ENCODE data around the gene CTNNB1.
A peak's percentile ranks its signal among the peaks of the same experiment; 100 is the strongest.

CTNNB1 gene

GRCh38 chr3:41198950-41199865, at the start of gene CTNNB1:
CTNNB1 (plus strand) TSS chr3:41199505; CDS start chr3:41224069, 24,564 bp downstream.
- peak; percentile 74 to 88 for DNase-seq (ENCODE audit: low read depth in 2 of 2, low spot score in 1 of 2)

GRCh38 chr3:41155834-41156233, 43.5 kb upstream of the CTNNB1 start:
- DNase-seq (ENCODE audit: low read depth in 2 of 2, low spot score in 1 of 2) = no peak

GRCh38 chr3:41158947-41159346, 40.4 kb upstream of the CTNNB1 start:
- no peak for DNase-seq (ENCODE audit: low read depth in 2 of 2, low spot score in 1 of 2)

DNA sequence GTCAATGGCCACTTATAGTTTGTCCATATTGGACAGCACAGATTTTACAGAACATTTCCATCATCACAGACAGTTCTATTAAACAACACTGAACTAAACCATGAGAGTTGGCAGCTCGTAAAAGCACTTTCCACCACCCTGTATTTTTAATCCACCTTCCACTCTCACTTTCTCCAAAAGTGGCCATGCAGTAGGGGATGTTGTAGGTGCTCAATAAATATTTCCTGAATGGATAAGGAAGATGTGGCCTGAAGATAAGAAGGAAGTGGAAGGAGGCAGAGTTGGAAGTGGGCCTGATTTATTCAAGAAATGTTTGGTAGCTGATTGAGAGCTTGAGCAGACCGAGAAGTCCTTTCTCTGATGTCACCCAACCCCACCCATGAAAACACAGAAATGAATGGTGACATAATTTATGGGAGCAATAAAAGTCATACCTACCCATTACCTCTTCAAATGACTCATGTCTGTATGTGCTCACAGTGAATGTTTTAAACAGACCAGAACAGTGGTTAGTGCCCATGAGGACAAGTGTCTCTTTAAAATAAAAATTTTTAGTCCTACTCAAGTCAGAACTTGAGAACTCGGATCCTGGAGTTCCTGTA, 39.6 kb upstream of the CTNNB1 start:
- DNase-seq (ENCODE audit: low read depth in 2 of 2, low spot score in 1 of 2) = no peak

GRCh38 chr3:41162541-41162940, 36.8 kb upstream of the CTNNB1 start:
- no peak for DNase-seq (ENCODE audit: low read depth in 2 of 2, low spot score in 1 of 2)

DNA sequence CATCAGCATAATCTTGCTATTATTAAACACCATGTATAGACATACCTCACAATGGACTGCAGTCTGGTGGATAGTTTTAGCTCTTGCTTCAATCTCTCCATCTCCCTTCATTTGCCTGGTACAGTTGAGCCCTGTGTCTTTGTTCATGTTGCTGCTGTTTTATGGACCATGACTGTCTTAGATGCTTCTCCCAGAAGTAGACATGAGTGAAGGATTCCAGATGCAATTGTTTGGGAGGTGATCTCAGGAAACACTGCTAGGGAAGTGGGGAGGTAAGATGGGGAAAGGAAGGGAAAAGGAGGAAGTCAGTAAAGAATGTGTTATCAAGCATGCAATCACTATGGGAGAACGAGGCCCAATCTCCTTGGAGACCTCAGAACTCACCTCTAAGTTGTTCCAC, 36.3 kb upstream of the CTNNB1 start:
- no peak for DNase-seq (ENCODE audit: low read depth in 2 of 2, low spot score in 1 of 2)

GRCh38 chr3:41163421-41163820, 35.9 kb upstream of the CTNNB1 start:
- DNase-seq (ENCODE audit: low read depth in 2 of 2, low spot score in 1 of 2) = no peak

DNA sequence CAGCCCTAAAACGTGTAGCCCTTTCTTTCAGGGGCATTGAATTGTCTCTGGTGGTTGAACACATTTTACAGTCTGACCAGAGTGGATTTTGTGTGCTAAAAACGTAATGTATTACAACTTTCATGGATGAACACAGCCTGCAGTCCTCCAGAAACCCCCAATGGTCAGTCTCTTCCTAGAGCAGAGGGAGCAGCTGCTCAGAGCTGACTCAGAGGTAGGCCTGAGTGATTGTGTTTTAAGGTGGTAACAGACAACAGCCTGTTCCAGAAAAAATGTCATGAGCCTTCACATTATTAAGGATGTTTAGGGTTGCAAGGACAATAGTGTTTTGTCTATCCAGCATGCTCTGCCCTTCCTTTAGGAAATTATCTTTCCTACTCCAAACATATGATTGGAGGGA, 34.5 kb upstream of the CTNNB1 start:
- DNase-seq (ENCODE audit: low read depth in 2 of 2, low spot score in 1 of 2) = no peak

- DNase-seq (ENCODE audit: low read depth in 2 of 2, low spot score in 1 of 2) = no peak
Observed at GRCh38 chr3:41167722-41168497, 31.4 kb upstream of the CTNNB1 start.

GRCh38 chr3:41169023-41169422, 30.3 kb upstream of the CTNNB1 start:
- no peak for DNase-seq (ENCODE audit: low read depth in 2 of 2, low spot score in 1 of 2)

- DNase-seq (ENCODE audit: low read depth in 2 of 2, low spot score in 1 of 2) = no peak
Observed at GRCh38 chr3:41173926-41174885, 25.1 kb upstream of the CTNNB1 start.

DNA sequence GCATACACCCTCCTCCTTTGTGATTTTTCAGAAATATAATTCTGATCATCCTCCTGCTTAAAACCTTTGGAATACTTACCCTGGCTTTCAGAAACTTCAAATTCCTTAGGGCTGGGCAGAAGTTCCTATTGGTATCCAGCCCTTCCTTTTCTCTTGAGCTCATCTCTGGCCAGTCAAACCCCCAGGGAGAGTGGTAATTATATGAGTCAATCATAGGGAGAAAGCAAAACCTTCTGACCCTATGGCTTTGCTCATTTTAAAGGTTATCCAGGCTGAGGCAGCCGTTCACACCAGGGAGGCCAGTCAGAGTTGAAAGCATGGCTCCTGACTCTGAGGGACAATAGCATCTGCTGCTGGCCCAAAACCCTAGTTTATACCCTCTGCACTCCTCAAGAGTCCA, 23.9 kb upstream of the CTNNB1 start:
- no peak for DNase-seq (ENCODE audit: low read depth in 2 of 2, low spot score in 1 of 2)

GRCh38 chr3:41176596-41176995, 22.7 kb upstream of the CTNNB1 start:
- DNase-seq (ENCODE audit: low read depth in 2 of 2, low spot score in 1 of 2) = no peak

GRCh38 chr3:41178576-41178975, 20.7 kb upstream of the CTNNB1 start:
- DNase-seq (ENCODE audit: low read depth in 2 of 2, low spot score in 1 of 2) = no peak

- DNase-seq (ENCODE audit: low read depth in 2 of 2, low spot score in 1 of 2) = no peak
Observed at GRCh38 chr3:41180396-41180795, 18.9 kb upstream of the CTNNB1 start.

- DNase-seq (ENCODE audit: low read depth in 2 of 2, low spot score in 1 of 2) = no peak
Observed at GRCh38 chr3:41182504-41183059, 16.7 kb upstream of the CTNNB1 start.

DNA sequence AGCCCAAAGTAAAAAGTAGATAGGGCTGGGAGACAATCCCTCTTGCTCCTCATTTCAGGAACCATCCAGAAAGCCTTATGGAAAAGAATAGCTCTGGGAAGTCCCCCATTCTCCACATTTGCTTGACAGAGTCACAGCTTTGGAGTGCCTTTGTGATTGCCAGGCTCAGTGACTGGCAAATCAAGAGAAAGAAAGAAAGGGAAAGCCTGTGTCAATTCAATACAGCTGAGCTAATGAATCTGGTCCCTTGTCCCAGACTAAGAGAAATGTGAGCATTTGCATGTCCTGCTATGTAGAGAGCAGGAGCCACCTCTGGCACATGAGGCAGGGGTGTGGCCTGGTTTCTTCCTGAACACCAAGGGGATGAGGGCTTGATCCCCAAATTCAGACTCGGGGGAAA, 14.9 kb upstream of the CTNNB1 start:
- no peak for DNase-seq (ENCODE audit: low read depth in 2 of 2, low spot score in 1 of 2)

GRCh38 chr3:41186297-41186696, 13.0 kb upstream of the CTNNB1 start:
- no peak for DNase-seq (ENCODE audit: low read depth in 2 of 2, low spot score in 1 of 2)

DNA sequence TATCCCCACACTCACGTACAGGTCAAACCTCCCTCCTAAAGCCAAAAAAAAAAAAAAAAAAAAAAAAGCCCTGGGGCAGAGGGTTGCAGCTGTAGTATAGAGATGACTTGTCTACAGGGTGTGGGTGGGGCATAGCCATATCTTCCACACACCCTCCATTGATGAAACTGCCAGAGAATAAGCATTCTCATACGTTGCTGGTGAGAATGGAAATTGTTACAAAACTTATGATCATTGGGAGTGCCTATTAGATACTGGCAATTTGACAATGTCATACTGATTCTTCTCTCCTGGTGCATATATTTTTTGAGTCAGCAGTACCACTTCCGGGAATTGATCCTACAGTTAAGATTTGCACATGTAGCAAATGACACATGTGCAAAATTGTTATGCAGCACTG, 11.0 kb upstream of the CTNNB1 start:
- DNase-seq (ENCODE audit: low read depth in 2 of 2, low spot score in 1 of 2) = no peak

- no peak for DNase-seq (ENCODE audit: low read depth in 2 of 2, low spot score in 1 of 2)
Observed at GRCh38 chr3:41190509-41191284, 8.6 kb upstream of the CTNNB1 start.

Data from stimulated activated CD8-positive, alpha-beta memory T cell treated with anti-CD3 and anti-CD28 coated beads, Interleukin-4, amount 100 ng/mL, for 1 hour (primary cell).